ENCODE measurements around the gene CD81. TPM values are rescaled to one million over a fixed set of nuclear protein-coding genes. Genes with fewer than 3 reads are reported as not detected.

CD81 gene
- total RNA-seq, 2 donors from 2014 or later = 616 to 784 TPM

DNA sequence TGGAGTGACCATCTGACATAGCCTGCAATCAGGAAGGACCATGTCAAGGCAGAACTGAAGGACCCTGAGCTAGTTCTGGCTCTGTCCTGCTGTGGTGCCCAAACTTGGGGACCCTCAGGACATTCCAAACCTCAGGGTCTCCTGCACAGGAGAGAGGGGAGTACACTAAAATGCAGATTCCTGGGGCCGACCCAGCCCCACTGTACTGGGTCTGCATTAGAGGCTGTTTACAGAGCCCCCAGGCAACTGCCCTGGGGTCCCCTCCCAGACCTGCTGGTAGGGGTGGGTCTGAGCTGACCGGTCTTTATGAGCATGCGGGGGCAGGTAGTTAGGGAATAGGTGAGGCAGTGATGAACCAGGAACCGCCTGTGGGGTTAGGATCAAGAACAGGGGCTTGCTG is 60.4 kb downstream of the CD81 start:
- DNase-seq (ENCODE audit: low spot score) = no peak

DNA sequence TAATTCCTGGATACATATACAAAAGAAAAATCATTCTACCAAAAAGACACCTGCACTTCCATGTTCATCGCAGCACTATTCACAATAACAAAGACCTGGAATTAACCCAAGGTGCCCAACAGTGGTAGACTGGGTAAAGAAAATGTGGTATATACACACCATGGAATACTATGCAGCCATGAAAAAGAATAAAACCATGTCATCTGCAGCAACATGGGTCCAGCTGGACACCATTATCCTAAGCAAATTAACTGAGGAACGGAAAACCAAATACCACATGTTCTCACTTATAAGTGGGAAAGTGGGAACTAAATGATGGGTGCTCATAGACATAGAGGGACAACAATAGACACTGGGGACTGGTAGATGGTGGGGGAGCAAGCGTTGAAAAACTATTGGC is 62.7 kb downstream of the CD81 start:
- intact Hi-C loops (cut with DNase I) = no loop called here
- DNase-seq (ENCODE audit: low spot score) = no peak

More for the DNA sequence above, 60.4 kb downstream of the CD81 start:
- intact Hi-C loops (cut with DNase I) = no loop called here

- peak; percentile 57 for DNase-seq (ENCODE audit: low spot score)
- intact Hi-C loops (cut with DNase I) = no loop called here
Measured at GRCh38 chr11:2440646-2441045, 63.5 kb downstream of the CD81 start.

DNA sequence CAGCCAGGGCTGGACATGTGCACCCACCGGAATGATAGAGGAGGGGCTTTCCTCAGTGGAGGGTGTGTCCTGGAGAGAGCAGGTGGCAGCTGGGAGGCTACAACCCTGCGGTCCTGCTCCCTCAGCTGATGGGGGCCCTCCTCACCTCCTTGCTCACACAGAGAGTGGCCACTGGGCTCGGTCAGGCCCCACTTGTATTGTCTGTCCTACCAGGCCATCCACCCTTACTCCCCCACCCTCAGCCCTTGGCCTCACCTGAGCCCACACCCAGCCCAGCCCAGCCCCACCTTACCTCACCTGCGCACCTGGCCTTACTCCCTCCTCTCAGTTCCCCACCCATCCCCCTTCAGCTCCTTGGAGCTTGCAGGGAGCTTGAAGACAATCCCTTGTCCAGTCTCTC is 64.1 kb downstream of the CD81 start:
- DNase-seq (ENCODE audit: low spot score) = peak; percentile 68
- intact Hi-C loops (cut with DNase I) = no loop called here

- no peak for DNase-seq (ENCODE audit: low spot score)
- intact Hi-C loops (cut with DNase I) = loop anchor here in 1 of 2 donors (2.0 kb wide), 1 partner anchor 40 kb away; no protein-coding TSS in a partner anchor
Measured at GRCh38 chr11:2442589-2442988, 65.5 kb downstream of the CD81 start.

- intact Hi-C loops (cut with DNase I) = loop anchor here in 1 of 2 donors (2.0 kb wide), 1 partner anchor 39 kb away; no protein-coding TSS in a partner anchor
- DNase-seq (ENCODE audit: low spot score) = peak; percentile 47
Measured at GRCh38 chr11:2443406-2443805, 66.3 kb downstream of the CD81 start.

GRCh38 chr11:2443881-2444820 is 67.0 kb downstream of the CD81 start, which contains the start of gene TRPM5:
TSS of gene TRPM5 (minus strand) at chr11:2444514. CDS start at chr11:2423036, 21,478 bp downstream.
- intact Hi-C loops (cut with DNase I) = loop anchor here in 1 of 2 donors (2.0 kb wide), 1 partner anchor 39 kb away; no protein-coding TSS in a partner anchor
- DNase-seq (ENCODE audit: low spot score) = peak; percentile 80

DNA sequence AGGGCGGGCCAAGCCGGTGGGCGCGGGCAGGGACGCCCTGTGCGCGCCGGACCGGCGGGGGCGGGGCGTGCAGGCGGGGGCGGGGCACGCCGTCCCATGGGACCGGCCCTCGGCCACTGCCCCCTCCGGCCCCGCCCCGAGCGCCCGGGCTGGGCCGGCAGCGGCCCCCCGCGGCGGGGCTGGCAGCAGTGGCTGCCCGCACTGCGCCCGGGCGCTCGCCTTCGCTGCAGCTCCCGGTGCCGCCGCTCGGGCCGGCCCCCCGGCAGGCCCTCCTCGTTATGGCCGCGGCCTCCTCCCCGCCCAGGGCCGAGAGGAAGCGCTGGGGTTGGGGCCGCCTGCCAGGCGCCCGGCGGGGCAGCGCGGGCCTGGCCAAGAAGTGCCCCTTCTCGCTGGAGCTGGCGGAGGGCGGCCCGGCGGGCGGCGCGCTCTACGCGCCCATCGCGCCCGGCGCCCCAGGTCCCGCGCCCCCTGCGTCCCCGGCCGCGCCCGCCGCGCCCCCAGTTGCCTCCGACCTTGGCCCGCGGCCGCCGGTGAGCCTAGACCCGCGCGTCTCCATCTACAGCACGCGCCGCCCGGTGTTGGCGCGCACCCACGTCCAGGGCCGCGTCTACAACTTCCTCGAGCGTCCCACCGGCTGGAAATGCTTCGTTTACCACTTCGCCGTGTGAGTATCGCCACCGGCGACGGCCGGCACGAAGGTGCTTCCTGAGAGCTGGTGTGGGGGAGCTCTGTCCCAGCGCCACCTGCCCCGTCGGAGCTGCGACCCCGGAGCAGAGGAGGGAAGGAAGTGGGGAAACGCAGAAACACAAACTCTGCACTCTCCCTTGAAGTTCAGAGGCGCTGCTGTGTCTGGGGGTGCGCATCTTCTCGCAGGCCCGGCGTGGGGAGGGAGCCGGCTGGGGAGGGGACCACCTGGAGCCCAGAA is 68.0 kb downstream of the CD81 start, which contains the start of gene KCNQ1:
KCNQ1 (plus strand) TSS at position 188 of the 925 bp plus-strand sequence; CDS start at position 279, 91 bp downstream.
- intact Hi-C loops (cut with DNase I) = no loop called here
- peak; percentile 80 for DNase-seq (ENCODE audit: low spot score)

GRCh38 chr11:2445746-2446551 is 68.8 kb downstream of the CD81 start:
- peak; percentile 72 for DNase-seq (ENCODE audit: low spot score)
- intact Hi-C loops (cut with DNase I) = no loop called here

DNA sequence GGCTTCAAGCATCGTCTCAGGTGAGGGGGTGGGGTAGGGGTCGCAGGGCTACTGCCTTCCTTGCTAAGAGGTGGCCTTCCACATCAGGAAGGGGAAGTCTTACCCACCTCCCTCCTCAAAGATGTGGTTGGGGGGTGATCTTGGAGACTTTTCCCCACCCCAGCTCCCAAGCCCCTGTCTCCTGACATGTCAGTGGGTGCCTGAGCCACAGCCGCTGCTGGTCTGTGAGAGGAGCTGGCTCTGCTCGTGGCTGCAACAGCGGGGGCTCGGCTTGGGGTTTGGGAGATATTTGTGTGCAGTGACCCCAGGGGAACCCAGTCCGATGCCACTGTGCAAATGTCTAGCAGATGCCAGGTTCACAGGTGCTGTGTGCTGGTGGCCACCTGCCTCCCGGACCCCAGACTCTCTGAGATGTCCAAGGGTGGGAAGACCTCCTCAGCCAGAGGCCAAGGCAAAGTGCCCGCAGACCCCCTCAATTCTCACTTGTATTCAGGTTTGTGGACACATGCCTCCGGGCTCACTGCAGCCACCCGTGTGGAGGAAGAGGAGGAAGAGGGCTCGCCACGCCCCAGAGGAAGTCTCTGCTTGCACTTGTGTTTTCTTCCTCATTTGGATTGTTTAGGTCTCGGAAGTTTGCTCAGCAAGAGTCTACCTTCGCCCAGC is 69.6 kb downstream of the CD81 start:
- intact Hi-C loops (cut with DNase I) = no loop called here
- peak; percentile 82 for DNase-seq (ENCODE audit: low spot score)

Other genes starting within 250 kb of the CD81 start
- 100 to 1,000 TPM; 161 to 323 TPM for gene IGF2, start 237.9 kb upstream of the CD81 start, total RNA-seq
- not detected for gene INS, start 216.1 kb upstream of the CD81 start, total RNA-seq
- gene TH, start 205.5 kb upstream of the CD81 start, total RNA-seq = under 1 TPM in 1 of 2 donors, not detected in 1; 0.67 TPM
- under 1 TPM; 0.43 to 0.69 TPM for gene ASCL2, start 106.7 kb upstream of the CD81 start, total RNA-seq
- gene C11orf21, start 75.4 kb upstream of the CD81 start, total RNA-seq = 1 to 10 TPM; 1.3 to 1.8 TPM
- 1 to 10 TPM in 1 of 2 donors, under 1 TPM in 1; 0.76 to 3.6 TPM for gene TSPAN32, start 75.3 kb upstream of the CD81 start, total RNA-seq
- gene TSSC4, start 23.4 kb downstream of the CD81 start, total RNA-seq = 10 to 100 TPM; 47.4 to 49.6 TPM
- gene TRPM5, start 67.2 kb downstream of the CD81 start, total RNA-seq = not detected
- gene KCNQ1, start 67.7 kb downstream of the CD81 start, total RNA-seq = 1 to 10 TPM; 4.7 to 7.2 TPM